ENCODE data around the gene KLC1. TPM values are rescaled to one million over a fixed set of nuclear protein-coding genes. Genes with fewer than 3 reads are reported as not detected.
A peak's percentile ranks its signal among the peaks of the same experiment; 100 is the strongest.

KLC1 gene
- total and polyA plus RNA-seq, 2 of the 13 experiments (the other 11 are each of a cell fraction or from before 2014, with no cell fraction given) = 53.2 to 63.5 TPM

GRCh38 chr14:103628221-103628683 is 759 bp upstream of the KLC1 start (continued):
- no peak for TF ChIP-seq ZNF280D (CRISPR knock-in tag; IDR thresholded peaks at IDR 0.05)
- TF ChIP-seq MXI1 (IDR thresholded peaks at IDR 0.05; ENCODE audit: borderline replicate concordance, low read depth, low read length) = peak; percentile 52; the same call in 1 of the 3 replicates
- TF ChIP-seq ZNF768 (CRISPR knock-in tag; IDR thresholded peaks at IDR 0.05) = peak; percentile 53; the same call in 1 of the 2 replicates
- no peak for TF ChIP-seq ZNF280B (CRISPR knock-in tag; IDR thresholded peaks at IDR 0.05; ENCODE audit: borderline replicate concordance)
- no peak for TF ChIP-seq ZNF253 (CRISPR knock-in tag; IDR thresholded peaks at IDR 0.05; ENCODE audit: borderline replicate concordance)
- TF ChIP-seq IRF9 (CRISPR knock-in tag; IDR thresholded peaks at IDR 0.05; ENCODE audit: borderline replicate concordance) = no peak
- no peak for TF ChIP-seq ZBTB43 (CRISPR knock-in tag; conservative IDR thresholded peaks at IDR 0.05)
- no peak for TF ChIP-seq PHB2 (IDR thresholded peaks at IDR 0.05; ENCODE audit: partially characterized antibody)
- 0 out of 2 replicates have a peak, but pooled peaks have one; percentile 38 for TF ChIP-seq ZFP36L1 (CRISPR knock-in tag; IDR thresholded peaks at IDR 0.05)
- TF ChIP-seq GPN1 (CRISPR knock-in tag; IDR thresholded peaks at IDR 0.05; ENCODE audit: borderline replicate concordance) = no peak
- no peak for TF ChIP-seq FOSL1 (CRISPR knock-in tag; IDR thresholded peaks at IDR 0.05; ENCODE audit: borderline replicate concordance)
- TF ChIP-seq ZNF558 (CRISPR knock-in tag; IDR thresholded peaks at IDR 0.05; ENCODE audit: borderline replicate concordance) = peak; percentile 62; the same call in 1 of the 2 replicates
- TF ChIP-seq HOXA9 (CRISPR knock-in tag; IDR thresholded peaks at IDR 0.05; ENCODE audit: borderline replicate concordance) = no peak; the same call in 1 of the 2 replicates
- no peak for TF ChIP-seq MBNL3 (CRISPR knock-in tag; conservative IDR thresholded peaks at IDR 0.05)
- peak; percentile 43; the same call in 1 of the 2 replicates for TF ChIP-seq HOXA3 (CRISPR knock-in tag; IDR thresholded peaks at IDR 0.05)
- no peak for TF ChIP-seq CBX5 (CRISPR knock-in tag; IDR thresholded peaks at IDR 0.05; ENCODE audit: borderline replicate concordance)
- no peak for TF ChIP-seq ZFP37 (CRISPR knock-in tag; IDR thresholded peaks at IDR 0.05; ENCODE audit: borderline replicate concordance)
- no peak for TF ChIP-seq BATF2 (CRISPR knock-in tag; IDR thresholded peaks at IDR 0.05)
- TF ChIP-seq ZNF704 (CRISPR knock-in tag; IDR thresholded peaks at IDR 0.05; ENCODE audit: borderline replicate concordance) = no peak
- TF ChIP-seq NFKB2 (CRISPR knock-in tag; IDR thresholded peaks at IDR 0.05; ENCODE audit: borderline replicate concordance) = no peak
- no peak for TF ChIP-seq SYNCRIP (IDR thresholded peaks at IDR 0.05; ENCODE audit: insufficient read depth, low read depth, low read length)

Data from HepG2 (cell line).